GM12878 (cell line): Measurements from ENCODE around the gene COX5A. TPM values are rescaled to one million over a fixed set of nuclear protein-coding genes. Genes with fewer than 3 reads are reported as not detected.

Experiments
- ATAC-seq: fragments of 200-7000 bp; cut with Tn5 transposase; 3 replicates; pipeline ENCODE4 v1.9.1; 2020; ENCODE audit warnings: mild to moderate bottlenecking, moderate library complexity
- BruUV-seq: library from RNA; stranded (reverse); fragments of 400-500 nt; replicated peaks from 2 replicates; lab custom pipeline; 2021; lab: Mats Ljungman, UMichigan
- CTCF ChIA-PET: fragments of 300-600 bp; sonication (Branson Sonifier 250); formaldehyde crosslinking; extraction: SDS; loops from one replicate; lab custom pipeline; 2021; ENCODE audit warnings: inconsistent platforms; lab: Yijun Ruan, JAX
- POLR2A ChIA-PET: fragments of 350-600 bp; formaldehyde crosslinking; extraction: SDS; loops from one replicate; lab custom pipeline; 2021; ENCODE audit warnings: inconsistent platforms; lab: Charles Lee
- RAD21 ChIA-PET: fragments of 300-600 bp; sonication (Branson Sonifier 250); formaldehyde crosslinking; loops from one replicate; lab custom pipeline; 2023; ENCODE audit warnings: antibody characterized with exemption; ENCODE audit not compliant: unreplicated experiment; lab: Charles Lee
- SMC1A ChIA-PET: fragments of 300-600 bp; sonication (Branson Sonifier 250); formaldehyde crosslinking; loops from one replicate; lab custom pipeline; 2023; ENCODE audit not compliant: unreplicated experiment, uncharacterized antibody; lab: Charles Lee
- DNase-seq: peaks from one replicate; pipeline ENCODE4 v3.0.0-alpha.2; 2011; ENCODE audit warnings: low read depth, low spot score
- FAIRE-seq: peaks from 3 replicates; lab custom pipeline; 2011; peaks lifted over from hg19 to GRCh38; lab: Jason Lieb, UNC
- H2AFZ ChIP-seq: 2 replicates; pipeline ENCODE4 v1.6.0; 2011; ENCODE audit warnings: low read depth, low read length, control low read depth; ENCODE audit not compliant: control insufficient read depth
- H3K27ac ChIP-seq: 2 replicates; pipeline ENCODE4 v1.5.1; 2011; ENCODE audit warnings: control low read depth; ENCODE audit not compliant: control insufficient read depth, insufficient read depth
- H3K27me3 ChIP-seq, 2 experiments: replicated peaks in 1 of 2; 2 replicates each; pipeline versions ENCODE4 v1.6.0 to v1.6.1; 2011; ENCODE audit warnings: low read length in 1 of 2; ENCODE audit not compliant: control insufficient read depth in 2 of 2, insufficient read depth in 2 of 2
- H3K36me3 ChIP-seq, 2 experiments: 2 replicates each; pipeline ENCODE4 v1.5.1; 2011; ENCODE audit warnings: low read length in 1 of 2; ENCODE audit not compliant: control insufficient read depth in 2 of 2, insufficient read depth in 2 of 2
- H3K4me1 ChIP-seq: 2 replicates; pipeline ENCODE4 v1.6.1; 2011; ENCODE audit warnings: mild to moderate bottlenecking, low read length, moderate library complexity, mixed read lengths; ENCODE audit not compliant: control insufficient read depth, insufficient read depth
- H3K4me2 ChIP-seq: 2 replicates; pipeline ENCODE4 v1.6.0; 2011; ENCODE audit warnings: control low read depth; ENCODE audit not compliant: control insufficient read depth, insufficient read depth
- H3K4me3 ChIP-seq: fragments of 200-600 bp; sonication (generic); 2 replicates; pipeline ENCODE4 v1.5.1; 2016
- H3K79me2 ChIP-seq: 2 replicates; pipeline ENCODE4 v1.6.0; 2011; ENCODE audit warnings: low read length; ENCODE audit not compliant: control insufficient read depth, insufficient read depth
- H3K9ac ChIP-seq: 2 replicates; pipeline ENCODE4 v1.8.0; 2011; ENCODE audit warnings: low read length, control low read depth, mixed read lengths; ENCODE audit not compliant: control insufficient read depth, insufficient read depth
- H3K9me3 ChIP-seq: replicated peaks from 3 replicates; pipeline ENCODE4 v1.5.1; 2011; ENCODE audit warnings: mild to moderate bottlenecking, low read length; ENCODE audit not compliant: control insufficient read depth, insufficient read depth
- H4K20me1 ChIP-seq: 2 replicates; pipeline ENCODE4 v1.6.0; 2011; ENCODE audit not compliant: control insufficient read depth, insufficient read depth
- CUX1 ChIP-seq: IDR thresholded peaks from 2 replicates; pipeline ENCODE4 v1.6.1; 2012; ENCODE audit warnings: improper control_type of control experiment, low read depth, low read length; ENCODE audit not compliant: insufficient replicate concordance
- IKZF2 ChIP-seq, 2 experiments: fragments of 450-650 bp; IDR thresholded peaks; 2 replicates each; pipeline ENCODE4 v1.6.1; 2017; ENCODE audit warnings: mild to moderate bottlenecking in 2 of 2, moderate library complexity in 2 of 2
- JUNB ChIP-seq: IDR thresholded peaks from 2 replicates; pipeline ENCODE4 v1.6.1; 2016; ENCODE audit warnings: antibody characterized with exemption, mild to moderate bottlenecking
- MEF2B ChIP-seq: fragments of 450-650 bp; IDR thresholded peaks from 2 replicates; pipeline ENCODE4 v1.6.1; 2018; ENCODE audit warnings: mild to moderate bottlenecking, moderate library complexity; ENCODE audit not compliant: partially characterized antibody, poor library complexity, severe bottlenecking
- RELB ChIP-seq: fragments of 450-650 bp; IDR thresholded peaks from 2 replicates; pipeline ENCODE4 v1.6.1; 2017; ENCODE audit warnings: low read depth, mild to moderate bottlenecking, moderate library complexity
- REST ChIP-seq: IDR thresholded peaks from 2 replicates; pipeline ENCODE4 v1.6.1; 2012; ENCODE audit warnings: mild to moderate bottlenecking, low read depth, low read length
- SMAD1 ChIP-seq: fragments of 450-650 bp; IDR thresholded peaks from 2 replicates; pipeline ENCODE4 v1.6.1; 2018; ENCODE audit warnings: mild to moderate bottlenecking, low read depth; ENCODE audit not compliant: partially characterized antibody
- SP1 ChIP-seq: IDR thresholded peaks from one replicate; pipeline ENCODE4 v1.6.1; 2011; ENCODE audit warnings: low read depth, low read length
- WGBS: methylation state at CpG from one replicate; pipeline ENCODE4 v1.1.6; 2016; ENCODE audit warnings: low lambda C conversion rate; ENCODE audit not compliant: insufficient replicate concordance, insufficient coverage; ENCODE audit errors: missing lambda C conversion rate; 5-methylcytosine and 5-hydroxymethylcytosine counted together
- in situ Hi-C: fragments of 300-500 bp; cut with MboI; formaldehyde crosslinking; loops from 9 replicates; pipeline ENCODE4 v1.14.3; 2018; ENCODE audit warnings: mixed read lengths
- intact Hi-C: fragments of 100-400 bp; cut with micrococcal nuclease; formaldehyde crosslinking; loops from one replicate; pipeline ENCODE4 v1.14.2; 2022; ENCODE audit not compliant: unreplicated experiment
- polyA plus RNA-seq, 11 experiments: library from polyadenylated mRNA; depleted of rRNA in 4 of 11; unstranded in 6 of 11; stranded (reverse) in 5 of 11; fragments of >200 nt; fragmentation: Nextera tagmentation in 4 of 11; fragmentation: Illumina TruSeq in 1 of 11; extraction: Ambion mirVana in 4 of 11; extraction: Trizol in 1 of 11; gene quantifications; 1 replicate in 1 of 11; 2 replicates in 10 of 11; pipeline versions ENCODE4 v1.2.1 to v1.2.3, GENCODE V29; 2011 to 2016; ENCODE audit warnings: inconsistent platforms in 2 of 11, missing spikeins in 2 of 11, low read depth in 1 of 11
- total RNA-seq, 4 experiments: library from RNA; depleted of rRNA in 3 of 4; stranded (reverse); fragments of >200 nt in 3 of 4; fragmentation: Illumina TruSeq in 1 of 4; extraction: Trizol in 1 of 4; gene quantifications; 2 replicates each; pipeline versions ENCODE4 v1.2.1 to v1.2.3, GENCODE V29; 2013 to 2021

COX5A gene
- total and polyA plus RNA-seq, 10 of the 15 experiments (the other 5 are each of a cell fraction or from before 2014, with no cell fraction given) = 84.5 to 1,218 (median 392) TPM

- no peak overlapping the region for H3K4me3 ChIP-seq
- H3K27ac ChIP-seq = peak overlapping the region; percentile 2; the same call in 1 of the 2 replicates
- peaks cover 25% of the 10 kb centered on the region for H3K4me1 ChIP-seq
- no TSS peak for BruUV-seq
- ATAC-seq = peak; percentile 5; the same call in 1 of the 3 replicates
- H3K36me3 ChIP-seq = peaks cover 0 to 10% of the 10 kb centered on the region in 2 experiments
- SMC1A ChIA-PET = interaction anchor here (0.6 to 1.1 kb wide), 2 partner anchors 8 to 17 kb away, joined by 3 read pairs; no protein-coding TSS in a partner anchor
- H3K79me2 ChIP-seq = peaks cover 12% of the 10 kb centered on the region
- DNase-seq = no peak
- 0 out of 2 replicates have a peak overlapping the region, but pooled peaks have one; percentile 41 for H3K4me2 ChIP-seq
- no peaks in the 10 kb centered on the region for H4K20me1 ChIP-seq
- TF ChIP-seq CUX1 = no peak
- TF ChIP-seq SMAD1 = no peak
- no peak for TF ChIP-seq REST
- TF ChIP-seq MEF2B = no peak
- TF ChIP-seq JUNB = no peak
- no peak for TF ChIP-seq IKZF2 (IDR thresholded peaks at IDR 0.05)
- no peak for TF ChIP-seq RELB
- TF ChIP-seq SP1 = no peak
- no peaks in the 10 kb centered on the region for H3K9me3 ChIP-seq
- no peak overlapping the region for H3K9ac ChIP-seq
- H2AFZ ChIP-seq = no peak overlapping the region
- intact Hi-C loops = no loop called here
- WGBS = 2% methylated on average over 3 of the region's 3 CpGs
- POLR2A ChIA-PET = interaction anchor here (0.6 to 2.1 kb wide), 5 partner anchors 10 to 23 kb away, joined by 3 to 7 read pairs (median 3); no protein-coding TSS in a partner anchor
- H3K27me3 ChIP-seq = no peaks in the 10 kb centered on the region
- CTCF ChIA-PET = interaction anchor here (0.8 kb wide), 1 partner anchor 9 kb away, joined by 3 read pairs; no protein-coding TSS in a partner anchor
- in situ Hi-C loops = no loop called here
- FAIRE-seq = no peak
- RAD21 ChIA-PET = no interaction called here
These were observed 44.2 kb downstream of the COX5A start for GRCh38 chr15:74893627-74894026.
